ENCODE results near the gene SRCIN1. TPM values are rescaled to one million over a fixed set of nuclear protein-coding genes. Genes with fewer than 3 reads are reported as not detected.

SRCIN1 gene
- total RNA-seq, 1 donor from 2014 or later, result 1.4 TPM

- intact Hi-C loops (cut with DNase I), result no loop called here
- DNase-seq (ENCODE audit: missing footprints), result peak; percentile 2
- ATAC-seq, result no peak
These were observed 3.3 kb downstream of the SRCIN1 start for GRCh38 chr17:38602453-38602852.

- intact Hi-C loops (cut with DNase I), result no loop called here
- no peak for ATAC-seq
- peak; percentile 47 for DNase-seq (ENCODE audit: missing footprints)
These were observed 4.0 kb downstream of the SRCIN1 start for GRCh38 chr17:38601539-38602351.

DNA sequence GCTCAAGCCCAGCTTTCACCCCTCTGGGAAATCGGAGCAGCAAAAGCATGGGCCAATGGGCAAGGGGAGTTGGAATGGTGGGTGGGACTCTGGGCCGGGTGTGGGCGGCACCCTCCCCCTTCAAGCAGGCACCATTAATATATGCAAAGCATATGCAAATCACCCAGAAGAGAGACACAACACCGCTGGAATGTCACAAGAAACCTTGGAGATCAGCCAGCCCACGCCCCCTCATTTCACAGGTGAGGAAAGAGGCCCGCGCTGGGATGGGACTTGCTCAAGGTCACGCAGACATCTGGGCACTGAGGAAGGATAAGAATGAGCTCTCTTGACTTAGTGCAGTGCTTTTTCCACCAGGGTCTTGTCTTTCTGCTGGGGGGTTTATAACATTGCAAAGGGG lies 4.8 kb downstream of the SRCIN1 start:
- peak; percentile 64 for DNase-seq (ENCODE audit: missing footprints)

DNA sequence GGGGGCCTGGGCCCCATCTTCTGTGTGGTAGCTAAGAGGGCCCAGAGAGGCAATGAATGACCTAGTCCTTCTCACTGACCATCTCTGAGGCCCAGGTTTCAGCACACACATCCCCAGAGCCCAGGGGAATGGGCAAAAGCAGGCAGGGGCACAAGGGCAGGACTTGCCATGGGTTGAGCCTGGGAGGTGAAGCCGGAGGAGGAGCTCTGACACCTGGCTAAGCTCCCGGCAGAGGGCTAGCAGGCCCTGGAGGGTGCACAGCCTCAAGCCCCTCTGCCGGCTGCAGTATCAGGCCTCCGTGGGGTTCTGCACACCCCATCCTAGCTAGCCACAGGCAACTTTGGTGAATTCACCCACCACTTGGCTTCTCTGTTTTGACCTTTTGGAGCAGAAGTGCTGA lies 5.3 kb downstream of the SRCIN1 start:
- intact Hi-C loops (cut with DNase I), result no loop called here
- ATAC-seq (no peak), DNase-seq (ENCODE audit: missing footprints) (peak; percentile 11)

More for the DNA sequence above, 4.8 kb downstream of the SRCIN1 start:
- no peak for ATAC-seq
- intact Hi-C loops (cut with DNase I), result no loop called here

DNA sequence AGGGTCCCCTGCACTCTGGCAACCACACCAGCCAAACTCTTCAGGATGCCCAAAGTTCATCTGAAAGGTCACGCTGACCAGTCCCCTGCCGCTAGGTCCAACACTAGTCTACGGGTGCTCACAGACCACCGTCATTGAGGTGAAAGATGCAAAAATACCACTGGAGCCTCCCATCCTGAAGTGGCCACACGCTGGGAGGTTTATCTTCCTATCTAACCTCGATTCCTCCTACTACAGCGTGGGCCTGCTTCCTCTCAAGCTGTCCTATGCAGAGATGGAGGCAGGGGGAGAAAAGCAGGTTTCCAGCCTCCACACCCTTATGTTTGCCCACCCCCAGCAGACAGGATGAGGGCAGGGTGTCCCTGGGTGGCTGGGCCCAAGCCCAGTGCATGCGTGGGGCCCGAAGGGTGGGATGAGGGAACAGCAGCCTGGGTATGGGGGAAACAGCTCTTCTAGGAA lies 6.3 kb downstream of the SRCIN1 start:
- intact Hi-C loops (cut with DNase I), result no loop called here
- ATAC-seq, result no peak
- peak; percentile 15 for DNase-seq (ENCODE audit: missing footprints)

GRCh38 chr17:38598995-38599394 lies 6.8 kb downstream of the SRCIN1 start:
- intact Hi-C loops (cut with DNase I), result no loop called here
- no peak for ATAC-seq
- no peak for DNase-seq (ENCODE audit: missing footprints)

GRCh38 chr17:38598536-38598935 lies 7.2 kb downstream of the SRCIN1 start:
- intact Hi-C loops (cut with DNase I), result no loop called here
- peak; percentile 58 for DNase-seq (ENCODE audit: missing footprints)
- no peak for ATAC-seq

DNA sequence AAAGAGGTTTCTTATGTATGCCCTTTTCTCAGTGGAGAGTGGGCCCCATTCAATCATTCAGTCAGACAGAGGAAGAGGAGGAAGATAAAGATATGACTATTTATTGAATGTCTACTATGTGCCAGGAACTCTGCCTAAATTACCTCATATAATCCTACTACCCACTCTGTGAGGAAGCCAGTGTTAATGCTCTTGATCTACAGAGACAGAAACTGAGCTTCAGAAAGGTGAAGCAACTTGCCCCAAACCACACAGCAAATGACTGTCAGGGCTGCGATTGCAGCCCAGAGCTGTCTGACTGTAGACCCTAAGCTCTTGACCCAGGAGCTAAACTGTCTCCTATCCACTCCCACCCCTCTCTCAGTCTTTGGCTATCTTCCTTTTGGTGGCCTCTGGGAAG lies 8.4 kb downstream of the SRCIN1 start:
- intact Hi-C loops (cut with DNase I), result no loop called here
- peak; percentile 11 for DNase-seq (ENCODE audit: missing footprints)
- ATAC-seq, result no peak

GRCh38 chr17:38596651-38597050 lies 9.1 kb downstream of the SRCIN1 start:
- DNase-seq (ENCODE audit: missing footprints) (no peak), ATAC-seq (no peak)
- intact Hi-C loops (cut with DNase I), result no loop called here

DNA sequence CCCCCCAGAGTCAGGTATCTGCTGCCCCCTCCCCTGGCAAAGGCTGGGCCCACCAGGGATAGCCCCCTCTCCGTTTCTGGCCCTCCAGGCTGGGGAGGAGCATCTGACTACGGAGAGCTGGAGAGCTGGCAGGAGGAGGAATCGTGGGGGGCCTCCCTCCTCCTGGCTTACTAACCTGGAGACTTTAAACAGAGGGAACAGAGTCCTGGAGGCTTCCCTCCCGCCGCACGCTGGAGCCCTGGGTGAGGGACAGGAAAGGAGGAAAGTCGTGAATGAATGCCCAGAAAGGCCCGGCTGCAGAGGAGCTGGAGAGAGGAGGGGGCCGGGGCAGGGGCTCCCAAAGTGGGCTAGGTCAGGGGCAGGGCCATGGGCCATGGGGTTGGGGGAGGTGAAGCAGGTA lies 9.9 kb downstream of the SRCIN1 start:
- intact Hi-C loops (cut with DNase I), result no loop called here
- ATAC-seq, result no peak
- DNase-seq (ENCODE audit: missing footprints), result peak; percentile 39

DNA sequence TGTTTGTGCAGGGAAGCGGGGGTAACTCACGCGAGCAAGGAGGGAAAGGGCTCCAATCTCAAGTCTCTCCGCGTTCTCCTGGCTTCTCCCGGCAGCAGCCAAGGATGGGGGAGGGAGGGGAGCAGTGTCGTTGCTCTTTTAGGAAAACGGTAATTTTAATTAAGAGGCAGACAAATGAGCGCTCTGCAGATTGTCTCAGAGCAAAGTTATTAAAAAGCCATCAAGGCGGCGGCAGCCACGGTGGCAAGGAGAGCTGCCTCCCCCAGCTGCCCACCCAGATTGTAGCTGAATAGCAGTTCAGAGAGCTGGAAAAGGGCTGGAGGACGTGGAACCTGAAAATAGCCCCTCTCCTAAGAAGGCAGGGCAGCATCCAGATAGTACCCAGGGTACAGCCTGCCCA lies 11.6 kb downstream of the SRCIN1 start:
- no peak for ATAC-seq
- DNase-seq (ENCODE audit: missing footprints), result peak; percentile 42
- intact Hi-C loops (cut with DNase I), result no loop called here

DNA sequence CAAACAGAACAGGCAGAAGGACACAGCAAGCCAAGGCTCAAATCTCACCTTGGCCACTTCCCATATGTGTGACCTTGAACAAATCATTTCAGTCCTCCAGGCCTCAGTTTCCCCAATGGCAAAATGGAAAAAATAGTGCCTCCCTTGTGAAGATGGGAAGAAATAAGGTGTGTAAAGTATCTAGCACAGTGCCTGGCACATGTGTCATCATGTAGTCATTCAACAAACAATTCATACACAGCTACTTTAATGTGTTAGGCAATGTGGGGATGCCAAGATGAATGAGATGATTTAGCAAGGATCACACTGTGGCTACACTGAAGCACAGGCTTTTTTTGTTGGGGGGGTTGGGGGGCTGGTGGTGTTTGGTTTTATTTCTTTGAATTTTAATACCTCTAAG lies 13.3 kb downstream of the SRCIN1 start:
- no peak for ATAC-seq
- intact Hi-C loops (cut with DNase I), result no loop called here
- no peak for DNase-seq (ENCODE audit: missing footprints)

DNA sequence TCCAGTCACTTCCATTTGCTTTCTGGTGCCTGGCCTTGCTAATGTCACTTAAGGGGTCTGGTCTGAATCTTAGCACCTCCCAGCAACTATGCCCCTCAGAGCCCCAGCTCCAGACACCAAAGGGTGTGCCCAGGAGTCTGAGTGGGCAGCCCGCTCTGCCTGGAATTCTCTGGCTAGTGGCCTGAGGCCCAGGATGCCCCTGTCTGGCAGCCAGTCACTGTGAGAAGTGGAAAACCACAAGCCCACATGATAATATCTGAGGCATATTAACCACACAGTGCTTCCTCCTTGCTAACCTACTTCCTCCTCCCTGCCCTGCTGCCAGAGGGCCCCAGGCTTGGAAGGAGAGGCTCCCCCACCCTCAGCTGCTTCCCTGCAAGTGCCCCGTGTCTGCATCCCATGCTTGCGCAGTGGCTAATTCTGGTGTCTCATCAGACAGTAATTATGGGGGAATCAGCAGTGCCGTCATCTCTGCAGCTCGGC lies 14.0 kb downstream of the SRCIN1 start:
- DNase-seq (ENCODE audit: missing footprints), result peak; percentile 37
- ATAC-seq, result peak; percentile 32
- intact Hi-C loops (cut with DNase I), result no loop called here

GRCh38 chr17:38590988-38591758 lies 14.6 kb downstream of the SRCIN1 start:
- ATAC-seq, result no peak
- intact Hi-C loops (cut with DNase I), result no loop called here
- peak; percentile 37 for DNase-seq (ENCODE audit: missing footprints)

DNA sequence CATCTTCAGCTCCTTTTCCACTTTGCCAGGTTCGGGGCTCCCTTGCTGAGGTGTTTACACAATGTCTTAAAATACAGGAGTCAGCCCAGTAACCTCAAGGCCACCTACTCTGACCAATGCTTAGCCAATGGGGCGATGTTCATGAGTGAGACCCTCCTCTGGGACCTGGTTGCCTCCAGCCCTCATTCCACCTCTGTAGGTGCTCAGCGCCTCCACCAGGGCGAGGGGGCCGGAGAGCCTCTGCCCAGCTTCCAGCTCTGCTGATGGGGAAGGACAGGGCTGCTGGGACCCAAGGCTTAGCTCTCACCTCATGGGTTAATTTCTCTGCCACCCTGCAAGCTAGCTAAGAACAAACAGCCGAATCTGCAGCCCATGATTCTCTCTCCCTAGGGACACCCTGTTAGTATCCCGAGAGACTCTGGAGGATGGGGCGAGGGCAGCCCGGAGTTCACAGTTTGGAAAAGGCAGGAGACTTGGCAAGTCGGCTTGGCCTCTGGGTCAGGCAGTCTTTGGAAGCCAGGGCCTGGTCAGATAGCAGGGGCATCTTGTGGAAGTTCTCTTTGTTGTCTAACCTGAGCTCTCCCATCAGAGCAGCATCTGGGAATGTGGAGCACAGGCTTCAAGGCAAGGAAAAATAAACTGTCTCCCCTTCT lies 16.2 kb downstream of the SRCIN1 start:
- DNase-seq (ENCODE audit: missing footprints), result no peak
- ATAC-seq, result no peak
- intact Hi-C loops (cut with DNase I), result no loop called here

GRCh38 chr17:38588788-38589174 lies 17.0 kb downstream of the SRCIN1 start:
- ATAC-seq (no peak), DNase-seq (ENCODE audit: missing footprints) (peak; percentile 46)
- intact Hi-C loops (cut with DNase I), result no loop called here

DNA sequence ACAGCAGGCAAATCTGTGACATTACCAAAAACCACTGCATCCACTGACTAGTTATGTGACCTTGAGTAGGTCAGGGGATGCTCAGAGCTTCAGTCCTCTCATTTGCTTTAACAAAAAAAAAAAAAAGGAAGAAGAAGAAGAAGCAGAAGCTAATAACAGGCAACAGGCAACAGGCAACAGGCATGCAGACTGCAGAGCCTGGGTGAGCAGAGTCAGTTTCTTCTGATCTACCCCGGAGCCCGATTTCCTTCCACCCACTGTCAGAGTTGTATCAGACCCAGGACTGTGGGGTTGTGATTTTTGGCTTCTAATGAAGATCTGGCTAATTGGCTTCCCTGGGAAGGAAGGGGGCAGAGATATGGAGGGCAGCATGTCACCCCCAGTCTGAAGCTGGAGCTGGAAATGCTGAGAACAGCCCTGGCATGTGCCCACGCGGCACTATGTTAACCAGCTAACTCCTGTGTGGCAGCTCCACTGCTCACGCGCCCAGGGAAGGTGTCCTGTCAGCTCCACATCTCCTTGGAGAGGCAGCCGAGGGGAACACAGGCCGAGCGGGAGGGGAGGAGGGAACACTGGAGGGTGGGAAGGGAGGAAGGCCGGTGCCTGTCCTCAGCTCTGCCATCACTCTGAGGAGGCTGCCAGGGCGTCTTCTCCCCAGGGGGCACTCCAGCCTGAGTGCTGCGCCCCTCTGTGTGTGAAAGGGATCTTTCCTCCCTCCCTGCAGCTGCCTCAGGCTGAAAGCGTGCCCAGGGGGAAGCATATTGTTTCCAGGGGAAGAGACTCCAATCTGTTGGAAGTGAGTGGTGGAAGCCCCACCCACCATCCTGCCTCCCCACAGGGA lies 17.6 kb downstream of the SRCIN1 start:
- intact Hi-C loops (cut with DNase I), result no loop called here
- no peak for ATAC-seq
- peak; percentile 57 for DNase-seq (ENCODE audit: missing footprints)

DNA sequence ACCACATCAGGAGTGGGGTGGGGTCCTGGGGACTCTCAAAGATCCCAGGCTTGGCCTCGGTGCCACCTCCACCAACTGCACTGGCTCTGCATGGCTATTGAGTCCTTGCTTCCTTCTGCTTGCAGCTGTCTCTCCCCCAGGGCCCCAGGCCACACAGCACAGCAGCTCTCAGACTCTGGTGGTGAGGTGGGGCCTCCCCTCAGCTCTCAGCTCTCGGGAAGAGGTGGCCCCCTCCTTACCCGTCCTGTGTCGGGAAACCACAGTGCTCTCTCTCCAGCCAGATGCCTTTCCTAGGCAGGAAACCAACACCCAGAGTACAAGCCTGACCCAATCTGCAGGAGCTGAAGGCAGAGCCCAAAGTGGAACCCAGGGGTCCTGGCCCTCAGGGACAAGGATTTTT lies 18.5 kb downstream of the SRCIN1 start:
- intact Hi-C loops (cut with DNase I), result no loop called here
- peak; percentile 68 for DNase-seq (ENCODE audit: missing footprints)
- no peak for ATAC-seq

- ATAC-seq (no peak), DNase-seq (ENCODE audit: missing footprints) (no peak)
- intact Hi-C loops (cut with DNase I), result no loop called here
These were observed 19.0 kb downstream of the SRCIN1 start for GRCh38 chr17:38586788-38587187.

Measured in Right ventricle myocardium inferior (tissue), 1 donor.